Mucosa of descending colon (tissue), 3 donors: ENCODE results near the gene CARMIL1. TPM values are rescaled to one million over a fixed set of nuclear protein-coding genes. Genes with fewer than 3 reads are reported as not detected.

Experiments used
- ATAC-seq: fragments of 200-7000 bp; cut with Tn5 transposase; one replicate; pipeline ENCODE4 v1.9.1; 2020; ENCODE audit warnings: mild to moderate bottlenecking, moderate library complexity
- DNase-seq, 3 donors: peaks; one replicate each; pipeline ENCODE4 v3.0.0-alpha.2; 2020
- H3K36me3 ChIP-seq: fragments of 200-600 bp; one replicate; pipeline ENCODE4 v1.8.0; 2021; ENCODE audit warnings: low read depth, mild to moderate bottlenecking
- H3K4me1 ChIP-seq: fragments of 200-600 bp; one replicate; pipeline ENCODE4 v1.8.0; 2021; ENCODE audit warnings: low read depth, mild to moderate bottlenecking
- H3K4me3 ChIP-seq: fragments of 200-600 bp; one replicate; pipeline ENCODE4 v1.8.0; 2021; ENCODE audit warnings: mild to moderate bottlenecking
- H3K9me3 ChIP-seq: fragments of 200-600 bp; one replicate; pipeline ENCODE4 v1.8.0; 2021; ENCODE audit warnings: mild to moderate bottlenecking
- intact Hi-C, 2 donors: fragments of 100-400 bp; cut with DNase I in 1 of 2; cut with micrococcal nuclease in 1 of 2; formaldehyde crosslinking; loops; one replicate each; pipeline versions ENCODE4 v1.11.0 to v1.11.1; 2022; cut with DNase I, micrococcal nuclease
- total RNA-seq, 3 donors: library from RNA; stranded (reverse); fragmentation: NEBNext Ultra II Directional in 2 of 3; extraction: Animal tissue kit (Norgen Biotek cat#: 25700) in 2 of 3; gene quantifications; one replicate each; pipeline versions ENCODE4 v1.2.1 to v1.2.4, GENCODE V29; 2021 to 2023
- TF ChIP-seq, protein P1 (sequence below): fragments of 200-600 bp; IDR thresholded peaks from one replicate; pipeline ENCODE4 v1.8.0; 2022; ENCODE audit warnings: antibody characterized with exemption, mild to moderate bottlenecking
- donor health status: DM: no; HTN: no; CAD: no; lungs with moderate emphysema.
- donor health status: DM: no; HTN: no; CAD: no.
- donor health status: DM: no; HTN: yes; CAD: no.

Gene CARMIL1
- total RNA-seq, 3 donors from 2014 or later = 21.8 to 61.0 (median 44.8) TPM

DNA sequence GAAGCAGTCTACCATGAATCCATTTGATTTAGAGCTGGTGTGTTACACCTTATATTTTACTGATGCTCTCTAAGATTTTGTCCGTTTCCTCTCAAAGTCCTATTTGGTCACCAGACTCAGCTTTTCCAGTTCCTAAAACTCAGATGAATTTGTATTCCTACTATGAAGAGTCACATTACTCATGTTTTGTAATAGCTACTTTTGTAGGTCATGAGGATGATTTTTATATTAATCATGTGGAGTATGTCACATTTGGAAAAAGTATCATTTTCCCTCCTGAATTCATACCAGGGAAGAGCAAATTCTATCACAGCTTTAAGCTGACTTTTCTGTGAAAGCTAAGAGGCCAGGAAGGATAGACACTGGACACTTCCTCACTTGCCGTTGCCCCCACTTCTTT lies 232.2 kb downstream of the CARMIL1 start:
- no peaks in the 10 kb centered on the region for H3K9me3 ChIP-seq
- intact Hi-C loops = no loop called here
- ATAC-seq (no peak), DNase-seq (no peak)
- no peaks in the 10 kb centered on the region for H3K36me3 ChIP-seq
- H3K4me1 ChIP-seq = no peaks in the 10 kb centered on the region
- no peak overlapping the region for H3K4me3 ChIP-seq
- TF ChIP-seq, protein P1, sequence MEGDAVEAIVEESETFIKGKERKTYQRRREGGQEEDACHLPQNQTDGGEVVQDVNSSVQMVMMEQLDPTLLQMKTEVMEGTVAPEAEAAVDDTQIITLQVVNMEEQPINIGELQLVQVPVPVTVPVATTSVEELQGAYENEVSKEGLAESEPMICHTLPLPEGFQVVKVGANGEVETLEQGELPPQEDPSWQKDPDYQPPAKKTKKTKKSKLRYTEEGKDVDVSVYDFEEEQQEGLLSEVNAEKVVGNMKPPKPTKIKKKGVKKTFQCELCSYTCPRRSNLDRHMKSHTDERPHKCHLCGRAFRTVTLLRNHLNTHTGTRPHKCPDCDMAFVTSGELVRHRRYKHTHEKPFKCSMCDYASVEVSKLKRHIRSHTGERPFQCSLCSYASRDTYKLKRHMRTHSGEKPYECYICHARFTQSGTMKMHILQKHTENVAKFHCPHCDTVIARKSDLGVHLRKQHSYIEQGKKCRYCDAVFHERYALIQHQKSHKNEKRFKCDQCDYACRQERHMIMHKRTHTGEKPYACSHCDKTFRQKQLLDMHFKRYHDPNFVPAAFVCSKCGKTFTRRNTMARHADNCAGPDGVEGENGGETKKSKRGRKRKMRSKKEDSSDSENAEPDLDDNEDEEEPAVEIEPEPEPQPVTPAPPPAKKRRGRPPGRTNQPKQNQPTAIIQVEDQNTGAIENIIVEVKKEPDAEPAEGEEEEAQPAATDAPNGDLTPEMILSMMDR = no peak

DNA sequence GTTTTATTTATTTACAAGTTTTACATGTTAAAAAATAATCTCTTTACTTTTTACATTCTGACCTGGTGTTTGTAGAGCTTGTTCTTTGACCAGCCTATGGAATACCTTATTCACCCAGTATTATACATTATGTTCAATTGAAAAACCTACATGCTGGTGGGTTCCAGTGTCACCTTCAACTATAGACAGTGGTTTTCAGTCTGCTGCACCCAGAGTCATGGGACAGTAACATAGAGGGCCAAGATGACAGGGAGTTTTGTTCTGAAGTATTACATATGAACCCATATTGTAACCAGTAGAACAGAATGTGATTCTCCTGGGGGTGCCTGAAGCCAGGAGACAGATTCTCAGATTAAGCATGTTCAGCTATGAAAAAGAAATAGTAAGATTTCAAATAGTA lies 233.4 kb downstream of the CARMIL1 start:
- DNase-seq (no peak), ATAC-seq (no peak)
- no peaks in the 10 kb centered on the region for H3K9me3 ChIP-seq
- no peaks in the 10 kb centered on the region for H3K4me1 ChIP-seq
- no peak overlapping the region for H3K4me3 ChIP-seq
- TF ChIP-seq, protein P1 = no peak
- intact Hi-C loops = no loop called here
- H3K36me3 ChIP-seq = no peaks in the 10 kb centered on the region

DNA sequence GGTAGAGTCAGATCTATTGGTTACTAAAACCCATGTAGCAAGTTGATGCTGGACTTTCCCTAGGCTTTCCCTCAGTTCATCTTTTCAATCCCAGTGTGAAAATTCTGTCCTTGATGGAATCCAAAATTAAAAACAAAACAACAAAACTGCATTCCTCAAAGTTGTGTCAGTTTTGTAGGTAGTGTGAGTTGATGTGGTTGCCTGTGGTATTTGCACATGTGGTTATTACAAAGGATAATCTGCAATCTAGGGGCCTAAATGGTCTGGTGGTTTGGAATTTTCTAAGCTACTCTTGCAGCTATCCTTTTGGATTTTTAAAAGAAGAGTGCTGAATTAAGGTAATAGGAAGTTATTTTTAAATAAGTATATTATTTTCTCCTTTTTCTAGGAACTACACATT lies 240.7 kb downstream of the CARMIL1 start:
- TF ChIP-seq, protein P1 = no peak
- DNase-seq = no peak
- no peaks in the 10 kb centered on the region for H3K36me3 ChIP-seq
- H3K4me1 ChIP-seq = no peaks in the 10 kb centered on the region
- ATAC-seq = no peak
- H3K4me3 ChIP-seq = no peak overlapping the region
- no peaks in the 10 kb centered on the region for H3K9me3 ChIP-seq
- intact Hi-C loops = no loop called here

DNA sequence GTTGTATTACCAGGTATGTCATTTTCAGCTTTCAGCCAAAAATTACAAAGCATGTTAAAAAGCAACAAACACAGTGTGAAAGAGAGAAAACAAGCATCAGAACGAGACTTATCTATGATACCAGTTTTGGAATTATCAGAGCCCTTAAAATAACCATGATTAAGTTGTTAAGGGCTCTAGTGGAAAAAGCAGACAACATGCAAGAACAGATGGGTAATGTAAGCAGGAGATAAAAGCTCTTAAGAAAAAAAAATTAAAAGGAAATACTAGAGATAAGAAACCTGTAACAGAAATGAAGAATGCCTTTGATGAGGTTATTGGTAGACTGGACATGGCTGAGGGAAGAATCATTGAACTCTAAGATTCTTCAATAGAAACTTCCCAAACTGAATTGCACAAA lies 245.4 kb downstream of the CARMIL1 start:
- Histone ChIP-seq H3K4me1 (no peaks in the 10 kb centered on the region), H3K36me3 (no peaks in the 10 kb centered on the region), H3K9me3 (no peaks in the 10 kb centered on the region), H3K4me3 (no peak overlapping the region)
- no peak for DNase-seq
- intact Hi-C loops = no loop called here
- ATAC-seq = no peak
- TF ChIP-seq, protein P1 = no peak

DNA sequence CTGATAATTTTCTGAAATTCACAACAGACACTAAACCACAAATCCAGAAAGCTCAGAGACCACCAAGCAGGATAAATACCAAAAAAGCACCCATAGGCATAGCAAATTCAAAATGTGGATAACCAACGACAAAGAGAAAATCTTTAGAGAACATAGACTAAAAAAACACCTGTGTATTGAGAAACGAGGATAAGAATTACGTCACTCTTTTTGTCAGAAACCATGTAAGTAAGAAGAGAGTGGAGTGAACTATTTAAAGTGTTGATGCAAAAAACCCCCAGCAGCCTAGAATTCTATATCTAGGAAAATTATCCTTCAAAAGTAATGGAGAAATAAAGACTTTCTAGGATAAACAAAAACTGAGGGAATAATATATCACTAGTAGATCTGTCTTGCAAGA lies 245.9 kb downstream of the CARMIL1 start:
- intact Hi-C loops = no loop called here
- Histone ChIP-seq H3K4me3 (no peak overlapping the region), H3K4me1 (no peaks in the 10 kb centered on the region), H3K9me3 (no peaks in the 10 kb centered on the region), H3K36me3 (no peaks in the 10 kb centered on the region)
- no peak for DNase-seq
- ATAC-seq = no peak
- TF ChIP-seq, protein P1 = no peak

DNA sequence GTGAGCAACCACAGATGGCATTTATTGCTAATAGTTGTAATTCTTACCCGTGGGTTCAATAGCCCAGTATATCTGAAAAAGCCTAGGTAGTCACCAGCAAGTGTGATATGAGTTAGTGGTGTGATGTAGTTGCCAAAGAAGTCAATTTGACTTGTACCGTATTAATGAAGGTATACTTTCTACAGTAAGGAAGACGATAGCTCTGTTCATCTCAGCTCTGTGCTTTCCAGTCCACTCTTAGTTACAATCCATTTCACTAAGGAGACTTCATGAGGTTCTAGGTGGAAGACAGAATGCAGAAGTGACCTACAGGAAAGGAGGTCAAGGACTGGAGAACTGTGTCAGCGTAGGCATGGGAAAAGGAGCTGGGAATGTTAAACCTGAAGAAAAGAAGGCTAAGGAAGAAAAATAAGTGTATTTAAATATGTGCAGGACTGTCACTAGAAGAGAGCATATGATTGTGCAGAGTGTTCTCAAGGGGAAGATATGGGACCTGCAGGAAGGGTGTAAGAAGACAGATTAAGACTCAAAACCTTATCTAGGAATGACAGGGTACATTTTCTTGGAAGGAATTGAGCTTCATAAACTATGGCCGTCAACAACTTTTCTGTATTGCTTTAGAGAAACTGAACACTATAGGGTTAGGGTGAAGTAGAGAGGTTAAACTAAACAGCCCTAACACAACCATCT lies 255.9 kb downstream of the CARMIL1 start:
- ATAC-seq = no peak

More for the DNA sequence above, 255.9 kb downstream of the CARMIL1 start:
- DNase-seq = no peak
- no peak overlapping the region for H3K4me3 ChIP-seq
- H3K36me3 ChIP-seq = no peaks in the 10 kb centered on the region
- TF ChIP-seq, protein P1 = no peak
- no peaks in the 10 kb centered on the region for H3K9me3 ChIP-seq
- intact Hi-C loops = no loop called here
- H3K4me1 ChIP-seq = no peaks in the 10 kb centered on the region
